ENCODE measurements around the gene MT1HL1.

The MT1HL1 gene

DNA sequence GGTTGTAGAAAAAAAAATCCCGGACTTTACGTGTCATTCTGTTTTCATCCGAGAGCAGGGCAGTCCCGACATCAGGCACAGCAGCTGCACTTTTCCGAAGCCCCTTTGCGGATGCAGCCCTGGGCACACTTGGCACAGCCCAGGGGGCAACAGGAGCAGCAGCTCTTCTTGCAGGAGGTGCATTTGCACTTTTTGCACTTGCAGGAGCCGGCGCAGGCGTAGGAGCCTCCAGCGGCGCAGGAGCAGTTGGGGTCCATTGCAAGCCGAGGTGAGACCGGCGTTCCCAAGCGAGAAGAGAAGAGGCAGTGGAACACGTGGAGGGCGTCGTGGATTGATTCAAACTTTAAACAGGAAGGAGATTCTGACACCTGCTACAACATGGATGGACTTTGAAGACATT lies at the start of gene MT1HL1:
Gene MT1HL1, minus strand, starts transcription at position 326 of the 400 bp plus-strand sequence. Its CDS starts 69 bp downstream, at position 257.
- no peak for DNase-seq (ENCODE audit: low read depth)

DNA sequence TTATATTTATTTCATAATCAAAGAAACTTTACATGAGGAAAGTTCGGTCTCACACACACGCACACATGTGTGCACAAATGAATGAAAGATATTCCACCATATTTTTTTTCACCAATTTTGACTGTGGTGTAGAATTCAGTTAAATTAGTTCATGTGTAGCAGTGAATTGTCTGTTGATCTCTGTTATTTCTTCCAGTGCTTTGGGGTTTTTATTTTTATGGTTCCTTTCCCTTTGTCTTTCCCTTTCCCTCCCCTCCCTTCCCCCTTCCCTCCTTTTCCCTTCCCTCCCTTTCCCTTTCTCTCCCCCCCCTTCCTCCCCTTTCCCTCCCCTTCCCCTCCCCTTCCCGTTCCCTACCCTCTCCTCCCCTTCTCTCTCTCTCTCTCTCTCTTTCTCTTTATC lies 46.7 kb upstream of the MT1HL1 start:
- no peak for DNase-seq (ENCODE audit: low read depth)

DNA sequence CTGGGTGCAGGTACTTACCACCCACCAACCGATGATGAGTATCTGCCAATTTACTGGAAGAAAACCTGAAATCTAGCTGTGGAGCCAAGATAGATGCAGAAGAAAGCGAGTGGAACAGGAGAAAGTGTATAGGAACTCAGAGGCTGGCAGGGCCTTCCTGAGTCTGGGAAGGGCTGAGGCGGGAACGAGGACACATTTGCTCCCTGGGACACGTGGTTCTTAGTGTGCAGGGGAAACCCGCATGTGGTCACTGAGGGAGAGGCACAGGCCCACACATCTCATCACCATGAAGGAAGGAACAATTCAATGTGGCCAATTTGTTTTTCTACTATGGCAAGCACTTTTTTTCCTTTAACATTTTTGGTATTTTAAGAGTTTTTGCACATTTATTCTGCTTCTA lies 45.9 kb upstream of the MT1HL1 start:
- DNase-seq (ENCODE audit: low read depth): no peak

DNA sequence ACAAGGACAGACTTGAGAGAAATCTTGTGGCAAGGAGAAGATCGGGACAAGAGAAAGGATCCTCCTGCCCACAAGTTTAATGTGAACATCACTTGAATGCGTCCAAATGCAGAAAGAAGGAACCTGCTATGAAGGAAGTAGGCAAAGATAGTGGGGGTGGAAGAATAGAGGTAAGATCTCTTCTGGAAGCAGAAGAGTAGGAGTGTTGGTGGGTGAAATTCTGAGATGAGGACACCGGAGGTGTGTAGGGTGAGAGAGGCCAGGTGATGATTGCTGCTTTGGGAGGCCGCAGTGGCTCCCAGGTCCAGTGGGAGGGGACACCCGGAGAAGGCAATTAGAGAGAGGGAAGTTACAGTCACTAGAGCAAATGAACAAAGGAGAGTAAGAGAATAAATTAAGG lies 44.6 kb upstream of the MT1HL1 start:
- no peak for DNase-seq (ENCODE audit: low read depth)

DNA sequence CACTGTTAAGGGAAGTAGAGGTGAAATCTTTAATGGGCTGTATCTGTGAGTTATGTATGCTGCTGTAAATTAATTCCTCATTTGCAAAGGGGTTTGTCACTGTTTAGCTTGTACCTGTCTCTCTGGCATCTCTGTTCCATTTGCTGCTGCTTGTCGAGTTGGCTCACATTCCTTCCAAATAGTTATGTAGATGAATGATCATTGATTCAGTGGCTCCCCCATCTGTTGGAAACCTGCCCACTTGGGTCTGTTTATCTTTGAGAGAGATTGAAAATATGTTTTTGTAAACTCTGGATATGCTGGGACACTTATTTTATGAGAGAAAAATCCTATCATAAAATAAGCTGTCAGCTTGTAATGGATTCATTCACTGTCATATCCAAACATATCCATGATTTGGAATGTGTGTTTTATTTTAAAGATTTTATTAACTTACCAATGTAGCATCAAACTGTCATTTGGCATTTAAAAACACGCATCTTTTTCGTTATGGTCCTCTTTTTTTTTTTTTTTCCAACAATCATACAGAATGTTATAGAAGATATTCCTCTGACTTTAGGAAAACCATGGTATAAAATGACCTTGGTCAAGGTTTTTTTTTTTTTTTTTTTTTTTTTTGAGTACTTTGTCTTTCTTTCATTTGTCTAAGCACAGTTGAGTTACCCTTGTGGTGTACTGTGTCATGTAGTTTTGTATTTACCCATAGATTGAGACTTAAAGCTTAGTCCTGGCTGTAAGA lies 41.2 kb upstream of the MT1HL1 start:
- no peak for DNase-seq (ENCODE audit: low read depth)

DNA sequence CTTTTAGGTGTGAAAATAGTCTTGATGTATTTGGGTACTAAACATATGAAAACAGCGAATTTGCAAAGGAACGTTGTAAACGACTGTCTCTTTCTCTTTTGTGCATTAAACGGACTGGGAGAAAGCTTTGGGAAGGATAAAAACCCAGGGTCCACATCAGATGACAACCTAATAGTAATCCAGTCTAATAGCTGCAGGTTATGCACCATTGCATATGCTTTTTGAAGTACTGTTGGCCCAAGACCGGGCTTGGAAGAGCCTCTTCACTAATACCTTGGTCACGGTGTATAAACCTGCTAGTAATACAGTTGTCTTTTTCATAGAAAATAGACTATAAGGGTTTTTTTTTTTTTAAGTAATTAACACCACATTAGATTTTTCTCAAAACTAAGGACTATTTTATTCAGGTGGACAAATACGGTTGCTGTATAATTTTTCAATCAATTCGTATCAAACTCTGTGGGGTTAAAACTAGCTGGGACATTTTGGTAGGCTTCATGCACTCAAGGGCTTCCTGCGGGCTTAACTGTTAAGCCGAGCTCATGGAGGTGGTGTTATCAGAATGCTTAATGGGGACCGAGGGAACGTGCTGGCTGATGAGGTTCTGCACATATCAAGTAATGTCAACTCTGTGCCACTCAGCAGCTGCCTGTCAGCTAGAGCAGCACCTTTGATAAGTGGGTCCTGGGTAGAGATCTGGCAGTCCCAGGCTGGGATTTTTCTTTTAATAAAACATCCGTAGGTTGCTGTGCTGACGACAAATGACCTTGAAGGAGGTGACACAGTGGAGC lies 39.8 kb upstream of the MT1HL1 start:
- no peak for DNase-seq (ENCODE audit: low read depth)

DNA sequence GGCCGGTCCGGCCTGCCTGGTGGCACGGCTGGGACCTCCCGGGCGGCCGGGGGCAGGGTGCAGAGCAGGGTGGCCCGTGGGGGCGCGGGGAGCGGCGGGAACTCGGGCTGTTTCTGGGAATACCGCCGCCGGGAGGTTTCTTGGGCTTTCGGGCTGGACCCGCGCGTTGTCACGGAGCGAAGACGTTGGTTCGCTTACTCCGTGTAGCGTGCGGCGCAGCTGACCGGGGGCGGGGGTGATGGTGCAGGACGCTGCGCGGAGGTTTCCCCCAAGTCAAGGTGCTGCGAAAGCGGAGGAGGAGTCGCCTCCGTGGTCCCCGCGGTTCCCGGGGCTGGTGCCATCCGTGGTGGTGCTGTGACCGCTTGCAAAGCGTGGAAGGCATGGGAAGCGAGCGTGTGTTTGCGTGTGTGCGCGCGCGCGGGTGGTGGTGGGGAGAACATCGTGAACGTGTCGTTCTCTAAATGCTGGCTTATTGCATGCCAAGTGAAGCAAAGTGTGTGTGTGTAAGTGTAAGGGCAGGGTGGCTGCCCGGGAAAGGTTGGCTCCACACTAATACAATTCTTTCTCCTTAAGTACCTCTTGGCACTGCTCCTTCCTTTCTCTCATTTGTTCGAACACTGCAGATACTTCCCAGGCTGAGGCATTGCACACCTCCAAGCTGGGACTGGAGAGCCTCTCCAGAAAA lies 38.8 kb upstream of the MT1HL1 start:
- no peak for DNase-seq (ENCODE audit: low read depth)

DNA sequence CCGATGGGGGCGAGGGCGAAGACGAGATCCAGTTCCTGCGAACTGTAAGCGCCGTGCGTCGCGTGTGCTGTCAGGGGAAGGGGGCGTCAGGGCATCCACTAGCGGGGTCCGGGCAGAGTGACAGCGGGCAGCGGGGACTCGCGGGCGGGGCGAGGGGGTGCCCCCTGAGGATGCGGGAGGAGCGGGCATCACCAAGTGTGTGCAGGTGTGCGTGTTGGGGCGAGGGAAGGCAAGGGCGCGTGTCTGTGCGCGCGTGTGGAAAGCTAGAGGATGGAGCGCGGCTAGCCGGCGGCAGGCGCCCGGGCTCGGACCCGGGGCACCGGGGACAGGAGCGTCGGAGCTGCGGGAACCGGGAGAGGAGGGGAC lies 38.3 kb upstream of the MT1HL1 start:
- DNase-seq (ENCODE audit: low read depth): no peak

DNA sequence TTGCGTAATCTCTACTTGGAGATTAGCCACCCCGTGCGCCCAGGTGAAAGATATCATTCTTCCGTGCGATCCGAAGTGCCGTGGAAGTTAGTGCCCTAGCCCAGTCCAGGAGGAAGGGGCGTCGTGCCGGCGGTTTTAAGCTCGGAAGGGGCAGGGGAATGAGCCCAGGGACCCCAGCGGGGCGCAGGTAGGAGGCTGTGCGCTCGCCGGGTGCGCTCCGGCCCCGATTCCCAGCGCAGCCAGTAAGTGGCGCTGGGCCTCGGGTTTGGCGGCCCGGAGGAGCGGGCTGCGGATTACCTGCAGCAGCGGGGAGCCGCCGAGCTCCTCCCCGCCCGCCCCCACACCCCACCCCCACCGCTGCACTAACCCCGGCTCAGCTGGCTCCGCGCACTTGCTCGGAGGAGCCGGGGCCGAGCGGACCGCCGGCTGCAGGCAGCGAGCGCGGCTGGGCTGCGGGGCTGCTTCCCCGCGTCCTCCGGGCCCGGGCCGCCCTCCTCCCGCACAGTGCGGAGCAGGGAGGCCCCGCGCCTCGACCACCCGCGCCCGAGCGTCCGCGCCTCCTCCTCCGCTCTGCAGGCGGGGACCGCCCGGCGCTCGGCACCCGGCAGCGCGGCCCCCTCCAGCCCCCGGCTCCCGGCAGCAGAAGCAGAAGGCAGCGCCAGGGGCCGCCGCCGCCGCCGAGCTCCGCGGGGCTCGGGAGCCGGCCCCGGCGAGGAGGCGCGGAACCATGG lies 37.7 kb upstream of the MT1HL1 start, which contains the start of gene RYR2:
Gene RYR2, plus strand, starts transcription at position 390 of the 731 bp plus-strand sequence. Its CDS starts 338 bp downstream, at position 728.
- DNase-seq (ENCODE audit: low read depth): no peak

DNA sequence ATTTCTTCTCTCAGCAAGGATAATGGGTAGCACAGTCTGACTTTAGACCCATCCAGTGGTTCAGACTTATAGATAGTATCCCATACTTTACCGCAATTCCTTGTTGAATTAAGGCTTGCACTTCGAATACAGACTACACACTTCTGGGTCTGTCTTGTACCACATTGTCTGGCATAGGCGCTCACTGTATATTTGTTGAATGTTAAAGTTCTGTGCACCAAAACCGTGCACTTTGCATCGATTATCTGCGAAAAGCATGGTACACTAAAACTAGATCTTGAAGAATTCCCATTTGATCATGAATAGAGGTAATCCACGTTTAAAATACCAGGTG lies 37.2 kb upstream of the MT1HL1 start:
- no peak for DNase-seq (ENCODE audit: low read depth)

DNA sequence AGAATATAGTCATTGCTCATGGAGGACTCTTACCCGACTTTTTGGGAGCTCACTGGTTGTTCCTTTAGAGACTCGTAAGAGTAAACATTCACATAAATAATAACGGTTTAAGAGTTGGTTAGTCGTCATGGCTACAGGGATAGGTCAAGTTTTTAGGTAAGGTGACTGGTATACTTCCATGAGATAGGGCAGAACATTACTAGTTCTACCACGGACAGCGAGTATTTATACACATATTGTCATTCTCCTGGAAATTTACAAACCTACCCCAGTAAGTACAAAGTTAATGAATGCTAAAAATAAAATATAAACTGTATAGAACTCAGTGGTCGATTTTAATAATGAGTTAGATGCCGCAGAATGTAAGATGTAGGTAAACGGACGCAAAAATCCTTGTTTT lies 36.6 kb upstream of the MT1HL1 start:
- no peak for DNase-seq (ENCODE audit: low read depth)

DNA sequence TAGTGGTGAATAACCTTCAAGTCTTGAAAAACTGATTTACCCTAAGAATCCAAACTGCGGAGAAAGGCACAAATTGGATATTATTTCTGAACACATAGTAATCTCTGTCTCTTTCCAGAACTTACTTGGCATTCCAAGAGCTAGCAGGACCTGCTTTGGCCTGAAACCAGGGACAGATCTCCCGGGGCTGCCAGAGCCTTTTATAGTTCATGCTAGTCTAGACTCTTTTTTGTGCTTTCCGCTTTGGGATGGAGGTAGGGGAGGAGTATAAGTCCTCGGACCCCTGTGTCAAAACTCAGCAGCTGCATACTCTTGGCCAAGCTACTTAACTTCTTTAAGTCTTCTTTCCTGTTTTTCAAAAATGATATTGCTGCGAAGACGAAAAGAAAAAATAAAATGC lies 34.0 kb upstream of the MT1HL1 start:
- DNase-seq (ENCODE audit: low read depth): no peak

DNA sequence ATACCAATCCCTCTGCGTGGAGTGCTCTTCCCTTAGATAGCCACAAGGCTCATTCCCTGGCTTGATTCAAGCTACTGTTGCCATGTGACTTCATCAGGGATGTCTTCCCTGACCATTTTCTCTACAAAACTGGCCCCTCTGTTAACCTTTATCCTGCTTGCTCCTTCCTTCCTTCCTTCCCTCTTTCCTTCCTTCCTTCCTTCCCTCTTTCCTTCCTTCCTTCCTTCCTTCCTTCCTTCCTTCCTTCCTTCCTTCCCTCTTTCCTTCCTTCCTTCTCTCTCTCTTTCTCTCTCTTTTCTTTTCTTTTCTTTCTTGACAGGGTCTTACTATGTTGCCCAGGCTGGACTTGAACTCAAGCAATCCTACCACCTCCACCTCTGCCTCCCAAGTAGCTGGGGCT lies 31.5 kb upstream of the MT1HL1 start:
- DNase-seq (ENCODE audit: low read depth): no peak

DNA sequence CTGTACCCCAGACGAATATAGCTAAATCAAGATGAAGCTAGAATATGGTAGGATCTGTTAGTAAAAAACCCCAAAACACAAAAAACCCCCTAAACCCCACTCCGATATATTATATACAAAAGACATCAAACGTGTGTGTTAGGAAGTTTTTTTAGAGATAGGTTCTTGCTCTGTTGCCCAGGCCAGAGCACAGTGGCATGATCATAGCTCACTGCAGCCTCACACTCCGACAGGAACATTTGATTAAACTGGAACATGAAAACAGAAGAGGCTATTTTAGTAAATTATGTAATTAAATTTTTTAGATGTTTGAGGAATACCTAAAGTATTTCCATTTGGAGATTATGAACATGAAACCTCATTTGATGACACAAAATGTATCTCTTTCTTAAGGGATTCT lies 29.6 kb upstream of the MT1HL1 start:
- no peak for DNase-seq (ENCODE audit: low read depth)

DNA sequence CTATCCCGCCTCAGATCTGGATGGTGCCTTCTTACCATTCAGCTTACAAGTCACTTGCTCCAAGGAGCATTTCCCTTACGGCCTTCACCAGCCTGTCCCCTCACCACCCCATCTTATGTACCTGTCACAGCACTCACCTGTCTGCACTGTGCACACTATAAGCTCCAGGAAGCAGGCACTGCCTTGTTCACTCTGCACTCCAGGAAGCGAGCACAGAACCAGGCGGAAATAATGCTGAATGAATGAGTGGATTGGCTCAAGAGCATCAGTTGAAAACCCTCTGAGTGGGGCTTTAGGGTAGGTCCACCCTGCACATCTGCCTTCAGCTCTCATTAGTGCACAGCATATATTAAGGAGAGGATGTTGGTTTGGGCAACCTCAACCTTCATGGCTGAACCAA lies 28.8 kb upstream of the MT1HL1 start:
- DNase-seq (ENCODE audit: low read depth): no peak

DNA sequence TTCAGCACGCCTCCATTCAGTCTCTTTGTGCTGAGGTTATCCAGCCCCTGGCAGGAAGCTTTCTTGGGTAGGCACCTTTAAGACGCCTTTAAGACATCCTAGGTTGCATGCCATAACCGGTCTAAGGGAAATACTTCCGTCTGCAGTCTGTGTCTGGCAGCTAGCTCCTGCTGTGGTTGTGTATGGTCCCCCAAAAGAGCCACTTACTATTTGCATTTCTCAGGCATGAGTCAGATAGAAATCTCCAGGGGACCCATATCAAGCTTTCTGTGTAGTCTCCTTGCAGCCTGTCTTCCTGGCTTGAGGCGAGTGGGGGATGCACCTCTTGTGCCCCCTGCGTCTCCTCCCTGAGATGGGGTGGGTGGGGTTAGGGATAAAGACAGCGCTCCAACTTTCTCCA lies 27.8 kb upstream of the MT1HL1 start:
- DNase-seq (ENCODE audit: low read depth): no peak

DNA sequence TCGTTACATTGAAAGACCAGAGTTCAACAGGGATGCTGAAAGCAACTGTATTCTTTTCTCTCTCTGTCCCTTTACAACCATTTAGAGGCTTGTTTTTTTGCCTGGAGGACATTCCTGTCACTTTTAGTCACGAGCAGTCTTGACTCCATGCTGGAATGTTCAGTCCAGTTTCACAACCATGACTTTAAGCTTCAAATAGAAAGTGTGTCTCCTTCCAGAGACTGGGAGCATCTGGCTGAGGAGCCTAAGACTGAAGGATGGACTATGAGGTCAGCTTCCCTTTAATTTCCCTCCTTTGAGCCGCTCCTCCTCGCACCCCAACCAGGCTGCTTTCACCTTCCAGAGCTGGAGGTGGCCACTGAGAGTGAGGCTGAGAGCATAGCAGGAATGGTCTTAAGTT lies 27.2 kb upstream of the MT1HL1 start:
- DNase-seq (ENCODE audit: low read depth): no peak

DNA sequence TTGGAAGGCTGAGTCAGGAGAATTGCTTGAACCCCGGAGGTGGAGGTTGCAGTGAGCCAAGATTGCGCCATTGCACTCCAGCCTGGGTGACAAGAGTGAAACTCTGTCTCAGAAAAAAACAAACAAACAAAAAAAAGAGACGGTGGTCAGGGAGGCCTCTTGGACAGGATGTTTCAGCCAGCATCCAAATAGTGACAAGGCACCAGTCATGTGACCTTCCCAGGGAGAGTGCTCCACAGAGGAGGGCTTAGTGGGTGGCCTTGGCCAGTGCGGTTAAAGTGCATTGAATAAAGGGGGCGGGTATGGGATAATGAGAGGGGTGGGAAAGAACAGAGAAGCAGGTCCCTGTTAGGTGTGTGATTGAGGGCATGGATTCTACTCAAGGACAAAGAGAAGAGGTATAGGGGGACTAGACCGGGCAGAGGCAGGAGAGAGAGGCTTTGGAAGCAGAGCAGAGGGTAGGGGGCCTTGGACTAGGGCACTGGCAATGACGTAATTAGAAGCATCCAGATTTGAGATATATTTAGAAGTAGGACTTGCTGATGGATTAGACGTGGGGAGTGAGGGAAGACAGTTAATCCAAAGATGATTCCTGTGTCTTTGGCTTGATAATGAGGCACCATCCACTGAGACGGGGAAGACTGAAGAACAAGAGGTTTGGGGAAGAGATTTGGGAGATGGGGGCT lies 25.8 kb upstream of the MT1HL1 start:
- no peak for DNase-seq (ENCODE audit: low read depth)

DNA sequence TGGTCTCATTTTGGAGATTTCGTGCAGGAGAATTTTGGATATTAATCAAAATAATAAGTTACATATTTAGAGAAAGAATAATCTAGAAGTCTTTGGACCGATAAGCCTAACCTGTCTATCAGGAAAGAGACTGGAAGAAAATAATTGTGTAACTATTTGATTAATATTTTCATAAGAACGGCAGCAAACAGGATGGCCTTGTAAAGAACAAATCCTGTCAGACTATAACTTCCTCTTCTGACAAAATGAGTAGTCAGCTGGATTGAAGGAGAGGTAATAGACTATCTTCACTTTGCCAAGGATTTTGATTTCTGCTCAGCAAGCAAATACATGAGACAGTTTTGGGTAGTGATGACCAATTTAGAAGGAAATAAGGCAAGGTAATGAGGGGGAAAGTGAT lies 25.0 kb upstream of the MT1HL1 start:
- no peak for DNase-seq (ENCODE audit: low read depth)

DNA sequence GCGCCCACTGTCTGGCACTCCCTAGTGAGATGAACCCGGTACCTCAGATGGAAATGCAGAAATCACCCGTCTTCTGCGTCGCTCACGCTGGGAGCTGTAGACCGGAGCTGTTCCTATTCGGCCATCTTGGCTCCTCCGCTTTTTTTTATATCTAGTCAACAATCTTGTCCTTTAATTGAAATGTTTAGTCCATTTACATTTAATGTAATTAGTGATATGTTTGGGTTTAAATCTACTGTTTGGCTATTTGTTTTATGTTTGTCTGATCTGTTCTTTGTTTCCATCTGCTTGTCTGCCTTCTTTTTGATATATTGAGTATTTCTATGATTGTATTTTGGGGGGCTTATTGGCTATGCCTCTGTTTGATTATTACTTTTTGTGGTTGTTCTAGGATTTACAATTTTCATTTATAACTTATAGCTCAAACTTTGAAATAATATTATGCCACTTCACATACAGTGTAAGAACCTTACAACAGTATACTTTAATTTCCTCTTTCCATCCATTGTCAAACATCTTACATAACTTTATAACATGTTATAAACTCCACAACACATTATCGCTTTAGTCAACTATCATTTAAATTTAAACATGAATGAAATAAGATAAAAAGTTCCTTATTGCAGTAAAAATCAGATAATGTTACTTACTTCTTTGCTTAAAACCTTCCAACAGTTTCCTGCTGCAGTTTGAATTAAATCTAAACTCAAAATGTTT lies 21.3 kb upstream of the MT1HL1 start:
- no peak for DNase-seq (ENCODE audit: low read depth)

DNA sequence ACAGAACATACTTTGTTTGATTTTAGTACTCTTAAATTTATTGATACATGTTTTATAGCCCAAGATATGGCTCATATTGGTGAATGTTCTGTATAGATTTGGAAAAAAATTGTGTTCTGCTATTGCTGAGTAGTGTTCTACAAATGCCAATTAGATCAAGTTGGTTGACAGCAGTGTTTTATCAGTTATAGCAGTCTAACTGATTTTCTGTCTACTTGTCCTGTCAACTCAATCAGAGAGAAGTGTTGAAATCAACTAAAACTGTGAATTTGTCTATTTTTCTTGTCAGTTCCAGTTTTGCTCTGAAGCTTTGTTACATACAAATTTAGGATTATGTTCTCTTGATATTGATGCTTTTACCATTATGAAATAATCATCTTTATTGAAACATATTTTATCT lies 14.7 kb upstream of the MT1HL1 start:
- no peak for DNase-seq (ENCODE audit: low read depth)

All from stimulated activated CD4-positive, alpha-beta T cell treated with anti-CD3 and anti-CD28 coated beads, Interleukin-2, amount 100 ng/mL, for 4 hours (primary cell).